PC-9 (cell line): ENCODE results near the gene TLL2.

Source experiments
- EZH2 ChIP-seq: fragments of 200-600 bp; sonication (generic); IDR thresholded peaks from 2 replicates; pipeline ENCODE4 v1.8.0; 2017; ENCODE audit warnings: antibody characterized with exemption, low read depth
- TF ChIP-seq, protein P1 (sequence below): fragments of 200-600 bp; sonication (generic); conservative IDR thresholded peaks from 2 replicates; pipeline ENCODE4 v1.6.1; 2017; ENCODE audit warnings: mixed run types, antibody characterized with exemption, mild to moderate bottlenecking, moderate library complexity

GRCh38 chr10:96529634-96530279 is 16.0 kb upstream of the TLL2 start:
- no peak for TF ChIP-seq EZH2
- TF ChIP-seq, protein P1, sequence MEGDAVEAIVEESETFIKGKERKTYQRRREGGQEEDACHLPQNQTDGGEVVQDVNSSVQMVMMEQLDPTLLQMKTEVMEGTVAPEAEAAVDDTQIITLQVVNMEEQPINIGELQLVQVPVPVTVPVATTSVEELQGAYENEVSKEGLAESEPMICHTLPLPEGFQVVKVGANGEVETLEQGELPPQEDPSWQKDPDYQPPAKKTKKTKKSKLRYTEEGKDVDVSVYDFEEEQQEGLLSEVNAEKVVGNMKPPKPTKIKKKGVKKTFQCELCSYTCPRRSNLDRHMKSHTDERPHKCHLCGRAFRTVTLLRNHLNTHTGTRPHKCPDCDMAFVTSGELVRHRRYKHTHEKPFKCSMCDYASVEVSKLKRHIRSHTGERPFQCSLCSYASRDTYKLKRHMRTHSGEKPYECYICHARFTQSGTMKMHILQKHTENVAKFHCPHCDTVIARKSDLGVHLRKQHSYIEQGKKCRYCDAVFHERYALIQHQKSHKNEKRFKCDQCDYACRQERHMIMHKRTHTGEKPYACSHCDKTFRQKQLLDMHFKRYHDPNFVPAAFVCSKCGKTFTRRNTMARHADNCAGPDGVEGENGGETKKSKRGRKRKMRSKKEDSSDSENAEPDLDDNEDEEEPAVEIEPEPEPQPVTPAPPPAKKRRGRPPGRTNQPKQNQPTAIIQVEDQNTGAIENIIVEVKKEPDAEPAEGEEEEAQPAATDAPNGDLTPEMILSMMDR = no peak
